Motor neuron (in vitro differentiated cells): ENCODE measurements around the gene DDX23. TPM values are rescaled to one million over a fixed set of nuclear protein-coding genes. Genes with fewer than 3 reads are reported as not detected.
"Not testable (repeated sequence)": the region's sequence is repeated elsewhere in the genome, so short reads cannot be mapped to it uniquely, and the experiment has no call there.

Source experiments
- ATAC-seq, 8 experiments: fragments of 200-7000 bp; cut with Tn5 transposase; replicated peaks in 6 of 8; 2 replicates each; pipeline ENCODE4 v1.8.0; 2021; ENCODE audit warnings: mild to moderate bottlenecking in 8 of 8, moderate library complexity in 8 of 8
- H3K27ac ChIP-seq, 2 donors: fragments of 250-450 bp; sonication (Bioruptor Pico); 2 replicates each; pipeline ENCODE4 v1.9.0; 2021; ENCODE audit warnings: antibody characterized with exemption in 2 of 2, mild to moderate bottlenecking in 2 of 2, moderate library complexity in 1 of 2
- H3K4me1 ChIP-seq, 2 donors: fragments of 250-450 bp; sonication (Bioruptor Pico); replicated peaks in 1 of 2; 2 replicates each; pipeline ENCODE4 v1.6.1; 2021; ENCODE audit warnings: antibody characterized with exemption in 2 of 2, mild to moderate bottlenecking in 2 of 2, moderate library complexity in 1 of 2
- H3K4me3 ChIP-seq, 5 donors: fragments of 250-450 bp; sonication (Bioruptor Pico); 2 replicates each; pipeline ENCODE4 v1.9.0; 2021; ENCODE audit warnings: antibody characterized with exemption in 5 of 5, mild to moderate bottlenecking in 5 of 5, moderate library complexity in 4 of 5
- WGBS, 10 experiments: fragments of 450-650 bp; shearing (Covaris generic); methylation state at CpG; one replicate each; pipeline ENCODE4 v1.0.0; 2022; 5-methylcytosine and 5-hydroxymethylcytosine counted together
- in situ Hi-C, 9 experiments: fragments of 400-800 bp; cut with MboI; loops; one replicate each; pipeline ENCODE4 v1.15.0; 2021; ENCODE audit warnings: low sequenced_read_pairs in 9 of 9, low pct_unique_long_range_greater_than_20kb in 2 of 9; ENCODE audit not compliant: unreplicated experiment in 9 of 9
- total RNA-seq, 8 experiments: library from RNA; unstranded; fragments of 300-600 nt; gene quantifications; 2 replicates each; pipeline versions ENCODE4 v1.2.3 to v1.2.4, GENCODE V29; 2022

DDX23 gene
- total RNA-seq, 8 experiments from 2014 or later, result 31.8 to 94.8 (median 54.2) TPM

DNA sequence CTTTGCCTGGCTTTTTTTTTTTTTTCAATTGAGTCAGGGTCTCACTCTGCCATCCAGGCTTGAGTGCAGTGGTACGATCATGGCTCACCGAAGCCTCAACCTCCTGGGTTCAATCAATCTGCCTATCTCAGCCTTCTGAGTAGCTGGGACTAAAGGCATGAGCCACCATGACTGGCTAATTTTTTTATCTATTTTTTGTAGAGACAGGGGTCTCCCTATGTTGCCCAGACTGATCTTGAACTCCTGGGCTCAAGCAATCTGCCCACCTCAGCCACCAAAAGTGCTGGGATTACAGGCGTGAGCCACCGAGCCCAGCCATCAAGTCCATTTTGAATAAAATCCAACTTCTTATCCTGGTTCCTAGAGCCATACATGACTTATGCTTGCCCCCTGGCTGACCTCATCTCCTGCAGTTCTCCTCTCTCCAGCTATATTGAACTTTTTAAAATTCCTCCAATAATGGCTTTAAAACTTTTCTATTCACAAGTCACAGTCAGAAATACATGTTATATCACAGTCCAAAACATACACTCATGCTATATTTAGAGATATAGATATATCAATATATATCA is 24.1 kb upstream of the DDX23 start:
- peak in 1 of 8 experiments; percentile 70 for ATAC-seq
- WGBS, 10 experiments, result 75 to 100% (median 89%) methylated on average over 1 to 4 of the region's 4 CpGs; no CpG with 5 or more reads in 5 of the 10 experiments
- no peak overlapping the region for H3K4me3 ChIP-seq
- H3K4me1 ChIP-seq, result peaks cover 0 to 7% of the 10 kb centered on the region in 2 donors
- no peak overlapping the region for H3K27ac ChIP-seq
- in situ Hi-C loops, result no loop called here

DNA sequence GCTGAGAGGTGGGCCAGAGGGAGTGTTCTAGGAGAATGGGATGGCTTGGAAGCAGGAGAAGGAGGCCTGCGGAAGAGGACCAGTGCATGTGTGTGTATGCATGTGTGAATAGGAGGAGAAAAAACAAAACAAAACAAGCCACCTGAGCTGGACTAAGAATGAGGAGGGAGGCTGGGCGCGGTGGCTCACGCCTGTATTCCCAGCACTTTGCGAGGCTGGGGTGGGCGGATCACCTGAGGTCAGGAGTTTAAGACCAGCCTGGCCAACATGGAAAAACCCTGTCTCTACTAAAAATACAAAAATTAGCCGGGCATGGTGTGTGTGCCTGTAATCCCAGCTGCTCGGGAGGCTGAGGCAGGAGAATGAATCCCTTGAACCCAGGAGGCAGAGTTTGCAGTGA is 21.6 kb upstream of the DDX23 start:
- 41 to 100% (median 86%) methylated on average over 2 to 8 of the region's 8 CpGs; no CpG with 5 or more reads in 1 of the 10 experiments for WGBS, 10 experiments
- H3K4me1 ChIP-seq, H3K27ac ChIP-seq, in situ Hi-C loops, ATAC-seq, H3K4me3 ChIP-seq: not testable (repeated sequence)

- 33 to 96% (median 68%) methylated on average over 1 to 4 of the region's 4 CpGs for WGBS, 10 experiments
- Histone ChIP-seq H3K4me1 (peaks cover 0 to 7% of the 10 kb centered on the region in 2 donors), H3K4me3 (no peak overlapping the region), H3K27ac (no peak overlapping the region)
- peak in 1 of 8 experiments; percentile 21 for ATAC-seq
- in situ Hi-C loops, result no loop called here
Measured at GRCh38 chr12:48873096-48873495, 21.1 kb upstream of the DDX23 start.

- in situ Hi-C loops, result no loop called here
- ATAC-seq, result no peak
- H3K4me3 ChIP-seq, result no peak overlapping the region
- no peak overlapping the region for H3K27ac ChIP-seq
- peaks cover 8 to 17% of the 10 kb centered on the region in 2 donors for H3K4me1 ChIP-seq
- 0 to 100% (median 84%) methylated on average over 1 to 2 of the region's 2 CpGs; no CpG with 5 or more reads in 4 of the 10 experiments for WGBS, 10 experiments
Measured at GRCh38 chr12:48869191-48869590, 17.2 kb upstream of the DDX23 start.

DNA sequence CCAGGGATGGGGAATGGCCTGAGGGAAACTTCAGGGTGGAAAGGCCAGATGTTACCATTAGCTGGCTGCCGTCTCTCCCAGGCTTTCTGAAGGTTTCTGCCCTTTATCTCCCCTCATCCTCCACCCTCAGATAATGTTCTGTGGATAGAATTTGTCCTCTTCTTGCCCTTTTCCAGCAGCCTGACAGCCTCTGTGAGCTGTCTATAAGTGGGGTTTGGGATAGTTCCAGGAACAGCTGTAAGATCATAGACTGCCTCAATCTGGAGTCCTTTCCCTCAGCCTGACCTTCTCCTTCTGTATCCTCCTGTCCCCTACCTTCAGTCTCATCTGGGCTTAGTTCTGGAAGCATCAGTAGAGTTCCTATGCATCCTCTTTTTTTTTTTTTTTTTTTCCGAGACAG is 16.5 kb upstream of the DDX23 start:
- in situ Hi-C loops, result no loop called here
- WGBS, 10 experiments, result 29 to 92% (median 67%) methylated on average over 1 to 2 of the region's 2 CpGs; no CpG with 5 or more reads in 3 of the 10 experiments
- Histone ChIP-seq H3K27ac (no peak overlapping the region), H3K4me1 (peaks cover 15 to 25% of the 10 kb centered on the region in 2 donors), H3K4me3 (no peak overlapping the region)
- no peak for ATAC-seq

DNA sequence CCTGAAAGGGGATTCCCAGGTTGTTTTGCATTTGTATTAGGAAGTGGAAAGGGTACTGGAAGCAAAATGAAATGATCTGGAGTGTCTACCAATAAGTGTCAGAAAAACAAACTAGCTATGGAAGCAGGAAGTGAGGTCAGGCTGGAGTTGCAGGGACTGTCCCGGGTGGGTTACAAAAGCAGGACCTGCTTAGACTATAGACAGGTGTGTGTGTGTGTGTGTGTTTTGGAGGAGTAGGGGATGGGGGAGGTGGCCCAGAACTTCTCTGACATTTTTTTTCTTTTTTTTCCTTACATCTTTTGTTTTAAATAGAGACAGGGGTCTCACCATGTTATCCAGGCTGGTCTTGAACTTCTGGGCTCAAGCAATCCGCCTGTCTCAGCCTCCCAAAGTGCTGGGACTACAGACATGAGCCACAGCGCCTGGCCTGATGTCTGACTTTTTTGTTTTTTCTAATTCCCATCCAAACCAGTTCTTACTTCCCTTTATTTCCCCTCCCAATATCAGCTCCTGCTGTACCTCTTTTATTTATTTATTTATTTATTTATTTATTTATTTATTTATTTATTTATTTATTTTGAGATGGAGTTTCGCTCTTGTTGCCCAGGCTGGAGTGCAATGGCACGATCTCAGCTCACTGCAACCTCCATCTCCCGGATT is 14.2 kb upstream of the DDX23 start:
- 8 to 100% (median 48%) methylated on average over 1 to 3 of the region's 6 CpGs; no CpG with 5 or more reads in 2 of the 10 experiments for WGBS, 10 experiments
- in situ Hi-C loops, result no loop called here
- peaks cover 25 to 30% of the 10 kb centered on the region in 2 donors for H3K4me1 ChIP-seq
- H3K4me3 ChIP-seq, result peak overlapping the region; percentile 48 to 57 (median 50)
- ATAC-seq, result peak; percentile 17 to 65 (median 36)
- no peak overlapping the region for H3K27ac ChIP-seq

GRCh38 chr12:48865281-48866051 is 13.5 kb upstream of the DDX23 start, which contains the start of gene RND1:
TSS of gene RND1 (minus strand) at chr12:48865870. CDS start at chr12:48865767, 103 bp downstream.
- peak; percentile 94 to 98 (median 96) for ATAC-seq
- Histone ChIP-seq H3K4me3 (peak within 1 kb of the TSS; percentile 48 to 57 (median 50)), H3K27ac (no peak within 1 kb of the TSS), H3K4me1 (peaks cover 25 to 30% of the 10 kb centered on the region in 2 donors)
- in situ Hi-C loops, result no loop called here
- 0 to 13% (median 1%) methylated on average over 1 to 15 of the region's 32 CpGs; no CpG with 5 or more reads in 4 of the 10 experiments for WGBS, 10 experiments

DNA sequence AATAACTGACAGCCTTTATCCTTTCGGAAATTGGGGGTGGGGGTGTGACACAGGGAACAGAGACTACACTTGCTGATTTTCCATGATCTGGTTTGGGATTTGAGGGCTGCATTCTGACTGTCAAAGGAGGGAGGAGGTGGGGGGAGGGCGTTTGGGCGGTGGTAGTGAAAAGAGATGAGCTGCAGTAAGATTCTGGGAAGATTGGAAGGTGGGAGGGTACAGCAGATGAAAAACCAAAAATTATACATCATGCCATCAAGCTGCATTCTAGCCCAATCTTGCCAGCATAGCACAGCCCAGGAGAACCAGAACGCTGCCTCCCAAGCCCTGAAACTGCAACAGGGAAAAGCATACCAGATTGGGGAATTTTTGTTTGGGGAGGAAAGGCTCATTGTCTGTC is 11.3 kb upstream of the DDX23 start:
- Histone ChIP-seq H3K27ac (no peak overlapping the region), H3K4me1 (peaks cover 25 to 30% of the 10 kb centered on the region in 2 donors), H3K4me3 (no peak overlapping the region)
- in situ Hi-C loops, result no loop called here
- 0 to 43% (median 27%) methylated on average over 1 to 2 of the region's 4 CpGs; no CpG with 5 or more reads in 7 of the 10 experiments for WGBS, 10 experiments
- no peak for ATAC-seq

GRCh38 chr12:48862760-48863159 is 10.8 kb upstream of the DDX23 start:
- no peak overlapping the region for H3K4me3 ChIP-seq
- 0 to 50% (median 26%) methylated on average over 1 to 3 of the region's 5 CpGs; no CpG with 5 or more reads in 3 of the 10 experiments for WGBS, 10 experiments
- ATAC-seq, result no peak
- in situ Hi-C loops, result no loop called here
- peaks cover 25 to 30% of the 10 kb centered on the region in 2 donors for H3K4me1 ChIP-seq
- H3K27ac ChIP-seq, result no peak overlapping the region

DNA sequence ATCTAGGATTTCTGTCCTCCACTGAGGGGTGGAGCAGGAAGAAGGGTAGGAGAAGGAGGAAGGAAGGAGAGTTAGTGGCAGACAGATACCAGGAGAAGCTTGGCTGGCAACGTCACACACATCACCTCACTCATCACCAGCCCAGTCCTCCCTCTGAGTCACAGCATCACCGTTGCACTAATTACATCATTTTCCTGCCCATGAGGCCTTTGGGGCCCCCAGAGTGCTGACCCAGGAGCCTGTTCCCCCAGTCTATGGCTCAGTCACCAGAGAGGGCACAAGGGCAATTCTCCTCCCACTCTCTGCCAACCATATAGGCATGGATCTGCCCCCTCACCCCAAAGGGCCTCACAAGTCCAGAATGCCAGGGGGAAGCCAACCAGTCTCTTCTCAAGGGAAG is 9.1 kb upstream of the DDX23 start:
- ATAC-seq, result peak in 1 of 8 experiments; percentile 1
- Histone ChIP-seq H3K4me3 (no peak overlapping the region), H3K27ac (no peak overlapping the region), H3K4me1 (peaks cover 24 to 30% of the 10 kb centered on the region in 2 donors)
- WGBS, 10 experiments, result 43 to 83% methylated on average over 1 to 2 of the region's 2 CpGs; no CpG with 5 or more reads in 8 of the 10 experiments
- in situ Hi-C loops, result no loop called here

- in situ Hi-C loops, result not testable (repeated sequence)
Measured at GRCh38 chr12:48860236-48860635, 8.3 kb upstream of the DDX23 start.

GRCh38 chr12:48859607-48860006 is 7.6 kb upstream of the DDX23 start:
- in situ Hi-C loops, result no loop called here

More at GRCh38 chr12:48860236-48860635, 8.3 kb upstream of the DDX23 start:
- H3K4me3 ChIP-seq, ATAC-seq, H3K27ac ChIP-seq: not testable (repeated sequence)
- peaks cover 22 to 30% of the 10 kb centered on the region in 2 donors for H3K4me1 ChIP-seq
- 63 to 100% (median 95%) methylated on average over 1 to 4 of the region's 5 CpGs; no CpG with 5 or more reads in 4 of the 10 experiments for WGBS, 10 experiments

DNA sequence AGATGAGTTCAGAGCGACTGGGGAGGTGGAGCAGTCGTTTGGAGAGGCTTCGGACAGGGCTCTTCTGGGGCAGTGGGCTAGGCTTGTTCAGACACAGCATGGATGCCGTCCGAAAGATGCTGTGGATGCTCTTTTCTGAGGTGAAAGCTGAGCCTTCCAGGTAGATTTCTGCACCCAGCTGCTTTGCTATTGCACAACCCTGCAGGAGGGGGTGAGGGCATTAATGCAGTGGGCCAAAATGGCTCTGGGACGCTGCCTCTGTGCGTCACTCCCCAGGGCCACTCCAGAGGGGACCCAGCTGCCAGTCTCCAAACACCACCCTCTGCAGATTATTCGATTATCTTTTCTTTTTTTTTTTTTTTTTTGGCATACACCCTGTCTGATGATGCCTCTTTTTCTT is 6.1 kb upstream of the DDX23 start:
- Histone ChIP-seq H3K27ac (no peak overlapping the region), H3K4me3 (no peak overlapping the region)
- WGBS, 10 experiments, result 0 to 77% (median 61%) methylated on average over 1 to 6 of the region's 8 CpGs; no CpG with 5 or more reads in 3 of the 10 experiments

More at GRCh38 chr12:48859607-48860006, 7.6 kb upstream of the DDX23 start:
- H3K4me3 ChIP-seq, result no peak overlapping the region
- WGBS, 10 experiments, result 60 to 100% (median 97%) methylated on average over 1 to 5 of the region's 5 CpGs; no CpG with 5 or more reads in 5 of the 10 experiments
- no peak for ATAC-seq
- H3K4me1 ChIP-seq, result peaks cover 19 to 23% of the 10 kb centered on the region in 2 donors
- H3K27ac ChIP-seq, result no peak overlapping the region

More for the DNA sequence above, 6.1 kb upstream of the DDX23 start:
- in situ Hi-C loops, result no loop called here
- H3K4me1 ChIP-seq, result peaks cover 6 to 8% of the 10 kb centered on the region in 2 donors
- no peak for ATAC-seq
